ENCODE results near the gene TCF7L2.
A peak's percentile ranks its signal among the peaks of the same experiment; 100 is the strongest.

The TCF7L2 gene

DNA sequence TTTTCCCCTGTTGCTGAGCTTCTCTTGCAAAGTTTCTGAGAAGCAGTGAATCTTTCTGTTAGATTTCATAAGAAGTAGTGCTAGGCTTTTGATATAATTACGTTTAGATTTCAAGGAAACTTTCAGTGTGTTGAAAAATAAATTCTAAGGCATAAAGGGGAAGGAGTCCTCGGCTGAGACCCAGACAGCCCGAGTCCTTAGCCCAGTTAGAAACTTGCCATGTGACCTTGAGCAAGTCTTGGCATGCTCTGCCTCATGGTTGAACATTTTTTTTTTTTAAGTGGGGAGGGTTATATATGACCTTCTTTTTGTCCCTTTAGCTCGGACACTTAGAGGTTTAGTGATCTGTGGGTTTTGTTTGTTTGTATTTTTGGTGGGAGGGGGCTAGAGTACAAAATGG lies 117.5 kb downstream of the TCF7L2 start:
- no peak for DNase-seq (ENCODE audit: low read depth)

DNA sequence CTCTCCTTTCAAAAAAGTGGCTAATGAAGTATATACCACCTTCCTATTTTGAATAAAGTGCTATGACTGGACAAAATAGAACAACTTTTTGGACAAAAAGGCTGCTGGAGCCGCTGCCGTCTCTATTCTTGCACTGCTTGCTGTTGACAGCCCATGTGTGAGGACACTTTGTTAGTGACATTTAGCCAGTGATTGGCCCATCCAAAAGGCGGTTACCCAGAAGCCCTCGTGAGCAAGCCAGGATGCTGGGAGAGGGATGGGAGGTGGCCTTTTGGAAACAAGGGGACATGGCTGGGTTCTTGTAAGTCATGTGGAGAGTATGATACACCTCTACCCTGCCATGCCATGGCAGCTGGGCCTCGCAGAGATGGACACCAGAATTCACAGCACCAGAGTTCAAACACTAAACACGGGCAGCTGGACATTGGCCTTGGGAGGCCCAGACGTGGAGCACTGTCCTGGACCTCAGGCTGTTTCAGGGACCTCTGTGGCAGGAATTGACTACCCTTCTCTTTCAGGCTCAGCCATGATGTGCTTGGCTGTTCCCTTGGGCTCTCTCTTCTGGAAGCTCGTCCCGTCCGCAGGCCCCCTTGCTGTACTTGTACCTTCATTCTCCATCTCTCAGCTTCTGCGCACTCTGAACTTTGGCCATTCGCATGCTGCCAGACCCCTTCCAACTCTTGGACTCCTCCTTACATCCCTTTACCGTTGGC lies 118.3 kb downstream of the TCF7L2 start:
- DNase-seq (ENCODE audit: low read depth): no peak

GRCh38 chr10:113069595-113069994 lies 119.5 kb downstream of the TCF7L2 start:
- no peak for DNase-seq (ENCODE audit: low read depth)

DNA sequence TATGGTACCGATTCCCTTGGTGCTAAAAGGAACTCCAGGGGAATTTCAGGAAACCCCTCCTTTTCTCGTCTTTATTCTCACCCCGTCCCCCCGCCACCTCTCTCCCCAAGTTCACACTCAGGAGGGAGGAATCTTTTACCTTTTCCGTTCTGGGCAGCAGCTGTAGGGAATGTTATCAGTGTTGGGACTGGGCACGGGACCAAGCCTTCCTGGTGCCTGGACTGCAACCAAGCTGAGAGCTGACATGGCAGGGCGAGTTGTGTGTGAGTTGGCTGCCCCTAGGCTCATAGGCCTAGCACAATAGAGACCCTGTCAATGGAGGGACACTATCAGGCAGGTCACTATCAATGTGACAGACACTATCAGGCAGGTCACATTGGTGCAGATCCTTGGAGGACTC lies 121.4 kb downstream of the TCF7L2 start:
- DNase-seq (ENCODE audit: low read depth): no peak

DNA sequence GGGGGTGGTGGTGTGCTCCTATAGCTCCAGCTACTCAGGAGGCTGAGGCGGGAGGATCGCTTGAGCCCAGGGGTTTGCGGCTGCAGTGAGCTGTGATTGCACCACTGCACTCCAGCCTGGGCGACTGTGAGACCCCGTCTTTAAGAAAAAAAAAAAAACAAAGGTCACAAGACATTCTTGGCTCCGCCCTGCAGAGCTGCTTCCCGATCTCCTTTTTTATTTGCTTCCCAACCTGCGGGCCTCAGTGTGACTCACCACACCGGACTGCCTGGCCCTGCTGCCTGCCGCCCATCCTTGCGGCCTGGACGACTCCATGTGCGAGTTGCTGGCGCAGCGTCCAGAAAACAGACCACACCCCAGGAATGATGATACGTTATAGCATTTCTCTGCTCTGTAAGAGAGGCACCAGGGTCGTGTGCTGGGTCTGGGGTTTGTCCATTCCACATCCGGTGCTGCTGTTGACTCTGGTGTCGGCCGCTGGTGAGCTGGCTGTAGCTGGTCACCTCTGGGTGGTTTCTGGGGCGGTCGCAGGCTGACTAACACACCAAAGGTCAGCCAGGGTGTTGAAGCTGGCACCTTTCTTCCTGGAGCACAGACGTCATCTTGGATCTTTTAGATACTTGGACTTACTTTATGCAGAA lies 123.6 kb downstream of the TCF7L2 start:
- DNase-seq (ENCODE audit: low read depth): peak; percentile 88

DNA sequence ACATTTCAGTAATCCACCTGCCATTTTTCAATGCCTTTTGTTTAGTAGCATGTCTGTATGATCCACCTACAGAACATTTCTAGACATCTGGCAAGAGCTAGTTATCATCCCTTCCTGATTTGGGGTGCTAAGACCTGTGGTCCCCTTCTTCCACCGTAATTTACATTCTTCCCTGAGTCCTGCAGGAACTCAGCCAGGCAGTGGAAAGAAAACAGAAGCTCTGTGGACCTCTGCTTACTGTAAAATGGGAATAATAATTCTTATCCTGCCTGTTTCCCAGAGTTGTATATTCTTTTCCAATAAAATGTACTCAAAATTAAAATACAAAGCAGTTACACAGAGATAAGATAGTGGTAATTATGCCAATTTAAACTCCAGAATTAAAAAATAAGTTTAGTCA lies 126.9 kb downstream of the TCF7L2 start:
- no peak for DNase-seq (ENCODE audit: low read depth)

- DNase-seq (ENCODE audit: low read depth): no peak
These were observed 128.3 kb downstream of the TCF7L2 start for GRCh38 chr10:113078282-113078907.

- no peak for DNase-seq (ENCODE audit: low read depth)
These were observed 130.2 kb downstream of the TCF7L2 start for GRCh38 chr10:113080061-113080924.

DNA sequence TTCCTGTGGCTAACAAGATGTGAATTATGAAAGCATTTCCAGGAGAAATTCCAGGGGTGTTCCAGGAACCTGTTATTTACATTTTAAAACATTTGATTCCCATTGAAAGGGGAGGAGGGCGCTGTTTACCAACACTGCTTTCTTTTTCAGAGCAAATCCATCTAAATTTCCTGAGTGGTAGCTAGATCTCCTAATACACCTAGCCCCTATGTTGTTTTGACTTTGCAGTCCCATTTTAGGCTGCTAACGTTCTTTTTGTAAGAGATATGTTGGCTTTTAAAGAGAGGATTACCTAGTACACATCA lies 130.8 kb downstream of the TCF7L2 start:
- no peak for DNase-seq (ENCODE audit: low read depth)

GRCh38 chr10:113084031-113084430 lies 134.0 kb downstream of the TCF7L2 start:
- DNase-seq (ENCODE audit: low read depth): no peak

GRCh38 chr10:113085776-113086175 lies 135.7 kb downstream of the TCF7L2 start:
- DNase-seq (ENCODE audit: low read depth): no peak

- no peak for DNase-seq (ENCODE audit: low read depth)
These were observed 136.2 kb downstream of the TCF7L2 start for GRCh38 chr10:113086282-113086681.

DNA sequence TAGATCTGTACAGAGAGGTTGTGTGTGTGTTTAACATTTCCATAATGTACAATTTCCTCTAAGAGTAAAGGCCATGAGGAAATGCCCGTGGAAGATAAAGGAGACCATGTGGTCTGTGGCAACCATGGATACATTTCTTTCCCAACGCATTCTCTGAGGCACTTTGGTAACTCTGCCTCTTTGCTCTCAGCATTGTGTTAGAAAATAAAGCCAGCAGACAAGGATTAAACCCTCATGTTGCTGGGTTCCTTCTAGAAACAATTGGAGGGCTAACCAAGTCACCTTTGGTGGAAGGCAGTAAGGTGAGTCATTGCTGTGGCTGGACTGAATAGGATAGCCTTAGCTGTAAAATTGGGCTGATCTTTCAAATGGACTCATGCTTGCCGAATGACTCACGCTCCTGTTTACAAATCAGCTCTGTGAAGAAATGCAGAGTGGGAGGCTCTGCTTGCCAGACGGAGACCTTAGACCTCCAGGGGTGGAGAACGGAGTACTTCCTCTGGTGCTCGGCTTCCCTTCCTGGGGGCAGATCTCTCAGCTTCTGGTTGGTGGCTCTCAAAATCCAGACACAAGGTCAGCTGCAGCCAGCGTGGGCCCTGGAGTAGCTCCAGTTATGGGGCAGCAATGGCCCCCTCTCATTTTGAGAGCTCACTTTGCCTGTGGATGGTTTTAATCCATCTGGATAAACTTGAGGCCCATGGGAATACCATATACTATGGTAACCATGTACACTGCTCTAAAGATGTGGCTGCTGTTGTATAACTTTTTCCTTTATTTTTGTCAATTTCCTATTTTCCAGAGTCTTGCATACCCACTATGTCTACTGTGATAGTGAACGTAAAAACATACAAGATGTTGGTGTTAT lies 137.3 kb downstream of the TCF7L2 start:
- DNase-seq (ENCODE audit: low read depth): peak; percentile 82

DNA sequence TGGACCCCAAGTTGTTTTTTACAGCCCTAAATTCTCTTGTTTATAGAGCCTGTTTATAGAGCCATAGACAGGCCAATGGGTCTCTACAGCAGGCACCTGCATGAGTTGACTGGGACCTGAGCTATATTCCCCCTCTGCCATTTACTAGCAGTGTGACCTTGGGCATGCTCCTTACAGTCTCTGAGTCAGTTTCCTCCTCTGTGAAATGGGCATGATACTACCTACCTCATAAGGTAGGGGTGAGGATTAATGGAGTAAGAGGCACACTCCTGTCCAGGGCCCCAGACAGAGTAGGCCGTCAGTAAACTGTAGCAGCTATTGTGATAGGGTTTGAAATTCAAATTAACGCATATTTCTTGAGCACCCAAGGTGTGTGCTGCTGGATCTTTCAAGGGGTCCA lies 138.1 kb downstream of the TCF7L2 start:
- DNase-seq (ENCODE audit: low read depth): no peak

GRCh38 chr10:113089551-113089950 lies 139.5 kb downstream of the TCF7L2 start:
- DNase-seq (ENCODE audit: low read depth): no peak

DNA sequence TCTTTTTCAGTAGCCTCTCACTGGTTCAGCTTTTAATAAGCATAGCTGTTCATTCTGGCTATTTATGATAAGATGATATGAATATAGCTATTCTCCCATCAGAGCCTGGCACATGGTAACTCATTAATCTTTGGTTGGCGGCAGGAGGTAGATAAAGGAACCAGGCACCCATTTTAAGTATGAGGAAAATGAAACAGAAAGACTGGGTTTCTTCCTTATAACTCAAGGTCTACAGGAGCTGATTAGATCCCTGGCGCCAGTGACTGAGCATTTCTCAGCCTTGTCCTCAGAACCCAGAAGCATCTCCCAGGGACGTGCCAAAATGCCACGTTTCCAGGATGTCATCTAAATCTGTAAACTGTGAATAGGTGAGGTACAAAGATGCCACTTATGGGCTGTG lies 141.9 kb downstream of the TCF7L2 start:
- DNase-seq (ENCODE audit: low read depth): no peak

DNA sequence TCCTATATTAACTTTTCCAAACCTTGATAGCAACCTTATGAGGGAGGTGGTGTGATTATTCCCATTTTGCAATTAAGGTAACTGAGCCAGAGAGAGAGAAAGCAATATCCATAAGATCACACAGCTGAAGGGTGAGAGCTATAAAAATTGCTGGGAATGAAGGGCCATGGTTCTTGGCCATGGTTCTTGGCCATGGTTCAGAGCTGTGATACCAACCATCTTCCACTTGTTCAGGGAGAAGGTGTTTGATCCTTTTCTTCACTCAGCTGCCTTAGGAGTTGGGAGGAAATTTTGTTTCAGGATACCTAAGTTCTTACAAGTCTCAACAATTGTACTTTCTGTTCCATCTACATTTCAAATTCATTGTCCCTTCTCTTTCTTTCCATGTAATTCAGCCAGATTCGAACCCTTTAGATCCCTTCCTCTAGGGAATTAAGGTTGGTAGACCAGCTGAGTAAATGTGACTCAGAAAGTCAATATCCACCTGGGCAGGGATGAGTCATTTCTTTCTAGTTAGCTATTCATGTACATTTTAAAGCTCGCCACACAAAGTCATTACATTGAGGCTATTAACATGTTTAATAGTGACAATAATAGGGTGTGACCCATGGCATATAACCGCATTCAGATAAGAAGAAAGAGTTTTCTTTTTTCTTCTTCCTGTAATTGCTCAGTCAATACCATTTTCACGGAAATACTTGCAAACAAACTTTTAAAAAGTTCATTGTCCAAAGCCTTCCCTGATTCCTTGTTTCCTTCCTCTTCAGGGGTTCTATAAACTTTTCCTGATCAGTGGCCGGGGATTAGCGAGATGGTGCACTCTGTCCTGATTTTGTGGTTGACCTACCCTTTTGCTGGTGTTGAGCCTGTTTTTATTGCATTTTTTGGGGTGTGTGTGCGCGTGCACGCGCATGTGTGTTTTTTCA lies 143.4 kb downstream of the TCF7L2 start:
- DNase-seq (ENCODE audit: low read depth): no peak

GRCh38 chr10:113094114-113094486 lies 144.1 kb downstream of the TCF7L2 start:
- no peak for DNase-seq (ENCODE audit: low read depth)

DNA sequence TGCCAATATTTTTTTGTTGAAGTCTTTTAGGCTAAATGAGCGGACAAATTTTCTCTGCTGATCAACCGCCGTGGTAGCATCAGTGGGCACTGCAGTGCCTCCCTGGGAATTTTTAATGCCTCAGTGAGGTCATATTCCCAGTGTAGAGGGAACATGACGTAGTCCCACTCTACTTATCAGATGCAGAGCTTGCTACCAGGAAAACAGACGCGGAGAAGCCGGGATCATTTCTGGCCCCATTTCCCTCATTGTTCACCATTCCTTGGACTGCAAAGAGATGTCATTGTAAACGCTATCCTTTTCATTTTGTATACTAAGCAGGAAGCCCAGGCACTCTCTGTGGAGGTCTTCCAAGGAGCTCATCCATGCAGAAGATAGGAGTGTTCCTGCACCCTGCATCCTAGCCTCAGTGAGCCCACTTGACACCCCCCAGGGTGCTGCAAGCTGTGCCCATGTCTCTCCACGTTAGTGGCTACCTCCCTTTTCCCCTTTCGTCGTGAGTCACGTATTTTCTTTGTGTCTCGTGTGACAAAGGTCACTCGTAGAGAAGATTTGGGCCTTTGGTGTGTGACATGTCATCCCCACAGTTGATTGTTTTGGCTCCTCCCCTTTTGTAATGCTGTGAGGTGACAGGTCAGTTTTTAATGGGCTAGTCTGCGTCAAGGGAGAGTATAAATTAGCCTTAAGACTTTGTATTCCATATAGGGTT lies 145.5 kb downstream of the TCF7L2 start:
- no peak for DNase-seq (ENCODE audit: low read depth)
